Tibial artery (tissue), 4 donors: ENCODE measurements around the gene SCN2B.

Experiments
- DNase-seq, 2 donors: peaks; one replicate each; pipeline ENCODE4 v3.0.0-alpha.2; 2019
- H3K27ac ChIP-seq, 2 donors: fragments of 200-600 bp; sonication (generic) in 1 of 2; 1 replicate in 1 of 2; 2 replicates in 1 of 2; pipeline ENCODE4 v1.5.1; 2018 to 2019; ENCODE audit warnings: mild to moderate bottlenecking in 1 of 2
- H3K27me3 ChIP-seq, 2 donors: fragments of 200-600 bp; sonication (generic) in 1 of 2; one replicate each; pipeline versions ENCODE4 v1.5.1 to v1.6.0; 2016 to 2019
- H3K36me3 ChIP-seq, 3 donors: fragments of 200-600 bp; sonication (generic) in 2 of 3; one replicate each; pipeline ENCODE4 v1.5.1; 2016 to 2019; ENCODE audit warnings: mild to moderate bottlenecking in 2 of 3
- H3K4me1 ChIP-seq, 4 donors: fragments of 200-600 bp; sonication (generic) in 2 of 4; 1 replicate in 3 of 4; 2 replicates in 1 of 4; pipeline ENCODE4 v1.5.1; 2016 to 2019
- H3K4me3 ChIP-seq, 2 donors: fragments of 200-600 bp; sonication (generic) in 1 of 2; 1 replicate in 1 of 2; 2 replicates in 1 of 2; pipeline ENCODE4 v1.5.1; 2018 to 2019; ENCODE audit warnings: mild to moderate bottlenecking in 2 of 2
- H3K9me3 ChIP-seq, 3 donors: fragments of 200-600 bp; sonication (generic) in 1 of 3; one replicate each; pipeline ENCODE4 v1.5.1; 2016 to 2019
- intact Hi-C: fragments of 100-400 bp; cut with DNase I; formaldehyde crosslinking; loops from one replicate; pipeline ENCODE4 v1.15.0; 2023; ENCODE audit warnings: low total_unique reads
- TF ChIP-seq, protein P1 (sequence below), 2 experiments: fragments of 200-600 bp in 1 of 2; fragments of 450-650 bp in 1 of 2; IDR thresholded peaks; one replicate each; pipeline ENCODE4 v1.5.1; 2017 to 2019; ENCODE audit warnings: antibody characterized with exemption in 2 of 2, mild to moderate bottlenecking in 1 of 2, moderate library complexity in 1 of 2

The SCN2B gene

DNA sequence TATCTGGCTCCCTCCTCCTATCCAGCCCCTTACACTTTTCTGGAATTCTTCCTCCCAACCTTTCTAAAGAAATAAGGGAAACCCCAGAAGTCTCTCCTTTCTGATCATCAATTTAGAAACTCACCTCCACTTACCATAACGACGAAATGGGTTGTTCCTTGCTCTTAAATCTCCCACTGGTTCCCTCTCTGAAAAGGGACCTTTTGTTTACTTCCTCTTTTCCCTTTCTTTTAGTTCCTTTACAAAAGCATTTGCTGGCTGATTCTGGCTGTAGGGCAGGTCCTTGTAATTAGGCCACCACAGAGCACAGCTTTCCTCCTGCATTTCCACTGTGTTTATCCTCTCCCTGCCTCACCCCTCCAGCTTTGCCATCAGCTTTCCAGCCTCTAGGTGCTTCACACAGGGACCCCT lies 36.3 kb upstream of the SCN2B start:
- Histone ChIP-seq H3K36me3 (no peaks in the 10 kb centered on the region), H3K4me1 (no peaks in the 10 kb centered on the region), H3K4me3 (no peak overlapping the region), H3K9me3 (no peaks in the 10 kb centered on the region), H3K27me3 (peaks cover 0 to 28% of the 10 kb centered on the region in 2 donors), H3K27ac (no peak overlapping the region)
- intact Hi-C loops: no loop called here
- DNase-seq: peak in 1 of 2 donors; percentile 23
- TF ChIP-seq, protein P1, sequence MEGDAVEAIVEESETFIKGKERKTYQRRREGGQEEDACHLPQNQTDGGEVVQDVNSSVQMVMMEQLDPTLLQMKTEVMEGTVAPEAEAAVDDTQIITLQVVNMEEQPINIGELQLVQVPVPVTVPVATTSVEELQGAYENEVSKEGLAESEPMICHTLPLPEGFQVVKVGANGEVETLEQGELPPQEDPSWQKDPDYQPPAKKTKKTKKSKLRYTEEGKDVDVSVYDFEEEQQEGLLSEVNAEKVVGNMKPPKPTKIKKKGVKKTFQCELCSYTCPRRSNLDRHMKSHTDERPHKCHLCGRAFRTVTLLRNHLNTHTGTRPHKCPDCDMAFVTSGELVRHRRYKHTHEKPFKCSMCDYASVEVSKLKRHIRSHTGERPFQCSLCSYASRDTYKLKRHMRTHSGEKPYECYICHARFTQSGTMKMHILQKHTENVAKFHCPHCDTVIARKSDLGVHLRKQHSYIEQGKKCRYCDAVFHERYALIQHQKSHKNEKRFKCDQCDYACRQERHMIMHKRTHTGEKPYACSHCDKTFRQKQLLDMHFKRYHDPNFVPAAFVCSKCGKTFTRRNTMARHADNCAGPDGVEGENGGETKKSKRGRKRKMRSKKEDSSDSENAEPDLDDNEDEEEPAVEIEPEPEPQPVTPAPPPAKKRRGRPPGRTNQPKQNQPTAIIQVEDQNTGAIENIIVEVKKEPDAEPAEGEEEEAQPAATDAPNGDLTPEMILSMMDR (IDR thresholded peaks at IDR 0.05): no peak

DNA sequence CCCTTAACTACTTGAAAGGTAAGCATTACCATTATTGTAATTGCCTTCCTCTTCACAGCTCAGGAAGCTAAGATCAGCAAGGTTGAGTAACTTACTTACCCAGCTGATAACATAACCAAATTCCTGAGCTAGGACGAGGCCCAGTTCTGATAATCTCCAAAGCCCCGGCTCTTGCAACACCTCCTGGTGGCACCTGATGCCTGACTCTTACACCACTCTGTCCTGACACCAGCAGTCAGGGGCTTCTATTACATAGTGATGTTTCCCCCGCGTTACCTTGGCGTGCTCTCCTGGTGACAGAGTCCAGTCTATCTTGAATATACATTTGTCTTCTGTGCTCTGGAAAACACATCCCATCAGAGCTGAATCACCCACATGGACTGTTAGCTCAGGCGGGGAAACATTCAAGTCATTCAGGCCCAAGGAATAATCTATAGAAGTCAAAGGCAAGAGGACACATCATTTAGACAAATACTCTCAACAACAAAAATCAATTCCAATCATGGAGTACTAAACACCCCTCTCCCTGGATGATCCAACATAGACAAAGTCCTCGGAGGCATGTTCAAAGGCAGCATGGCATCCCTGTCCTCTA lies 35.8 kb upstream of the SCN2B start:
- TF ChIP-seq, protein P1 (IDR thresholded peaks at IDR 0.05): no peak
- DNase-seq: no peak
- H3K27ac ChIP-seq: no peak overlapping the region
- H3K27me3 ChIP-seq: peaks cover 0 to 31% of the 10 kb centered on the region in 2 donors
- no peaks in the 10 kb centered on the region for H3K4me1 ChIP-seq
- intact Hi-C loops: no loop called here
- no peak overlapping the region for H3K4me3 ChIP-seq
- H3K9me3 ChIP-seq: no peaks in the 10 kb centered on the region
- H3K36me3 ChIP-seq: no peaks in the 10 kb centered on the region

DNA sequence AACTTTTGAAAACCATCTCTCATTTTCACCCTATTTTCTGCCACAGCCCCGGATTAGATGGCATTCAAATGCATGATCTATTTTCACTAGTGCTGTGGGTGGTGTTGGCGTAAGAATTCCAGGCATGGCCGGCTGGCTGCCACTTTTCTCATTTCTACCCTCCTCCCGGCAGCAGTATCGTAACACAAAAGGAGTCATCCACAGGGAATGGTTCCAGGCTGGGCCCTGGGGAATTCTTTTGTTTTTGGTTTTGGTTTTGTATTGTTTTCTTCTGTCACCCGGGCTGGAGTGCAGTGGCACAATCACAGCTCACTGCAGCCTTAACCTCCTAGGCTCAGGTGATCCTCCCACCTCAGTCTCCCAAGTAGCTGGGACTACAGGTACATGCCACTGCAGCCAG lies 34.6 kb upstream of the SCN2B start:
- Histone ChIP-seq H3K4me1 (no peaks in the 10 kb centered on the region), H3K4me3 (no peak overlapping the region), H3K27ac (no peak overlapping the region), H3K27me3 (peaks cover 0 to 37% of the 10 kb centered on the region in 2 donors), H3K9me3 (no peaks in the 10 kb centered on the region), H3K36me3 (no peaks in the 10 kb centered on the region)
- TF ChIP-seq, protein P1 (IDR thresholded peaks at IDR 0.05): no peak
- DNase-seq: no peak
- intact Hi-C loops: no loop called here

DNA sequence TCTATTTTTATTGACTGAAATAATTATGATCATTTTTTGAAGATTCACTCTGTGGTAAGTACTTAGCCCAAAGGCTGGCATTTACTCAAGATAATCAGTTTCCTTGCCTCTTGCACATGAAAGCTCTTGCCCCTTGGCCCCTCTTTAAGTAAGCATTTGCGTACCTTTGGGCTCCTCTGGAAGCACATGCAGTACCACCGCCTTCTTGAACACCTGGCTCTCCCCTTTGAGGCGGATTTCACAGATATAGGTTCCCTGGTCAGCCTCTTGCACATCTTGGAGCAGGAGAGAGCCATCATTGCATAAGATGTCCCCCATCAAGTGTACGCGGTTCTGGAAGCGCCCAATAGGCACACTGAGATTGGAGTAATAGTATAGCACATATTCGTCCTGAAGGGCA lies 33.9 kb upstream of the SCN2B start:
- Histone ChIP-seq H3K9me3 (no peaks in the 10 kb centered on the region), H3K4me3 (no peak overlapping the region), H3K36me3 (no peaks in the 10 kb centered on the region), H3K4me1 (no peaks in the 10 kb centered on the region), H3K27ac (no peak overlapping the region), H3K27me3 (peaks cover 0 to 35% of the 10 kb centered on the region in 2 donors)
- TF ChIP-seq, protein P1 (IDR thresholded peaks at IDR 0.05): no peak
- intact Hi-C loops: no loop called here
- DNase-seq: no peak

DNA sequence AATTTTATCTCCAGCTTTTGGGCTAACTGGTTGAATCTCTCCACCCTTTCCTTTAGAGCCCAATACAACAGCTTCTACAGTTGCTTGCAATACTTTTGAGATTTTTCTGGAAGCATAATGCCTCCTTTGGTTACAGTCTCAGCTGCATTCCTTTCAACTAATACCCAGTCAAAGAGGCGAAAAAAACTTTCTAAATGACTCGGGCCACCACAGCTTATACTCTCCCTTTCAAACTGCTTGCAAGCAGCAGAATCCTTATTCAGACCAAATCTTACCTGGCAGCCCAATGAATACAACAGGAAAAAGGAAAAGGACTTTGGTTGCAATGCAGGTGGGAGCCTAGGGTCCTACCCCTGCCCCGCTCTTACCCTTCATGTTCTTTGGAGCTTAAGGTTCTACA lies 32.6 kb upstream of the SCN2B start:
- H3K27ac ChIP-seq: no peak overlapping the region
- no peaks in the 10 kb centered on the region for H3K9me3 ChIP-seq
- H3K4me3 ChIP-seq: no peak overlapping the region
- TF ChIP-seq, protein P1 (IDR thresholded peaks at IDR 0.05): no peak
- no peaks in the 10 kb centered on the region for H3K4me1 ChIP-seq
- intact Hi-C loops: no loop called here
- no peaks in the 10 kb centered on the region for H3K36me3 ChIP-seq
- peaks cover 0 to 39% of the 10 kb centered on the region in 2 donors for H3K27me3 ChIP-seq
- DNase-seq: no peak

DNA sequence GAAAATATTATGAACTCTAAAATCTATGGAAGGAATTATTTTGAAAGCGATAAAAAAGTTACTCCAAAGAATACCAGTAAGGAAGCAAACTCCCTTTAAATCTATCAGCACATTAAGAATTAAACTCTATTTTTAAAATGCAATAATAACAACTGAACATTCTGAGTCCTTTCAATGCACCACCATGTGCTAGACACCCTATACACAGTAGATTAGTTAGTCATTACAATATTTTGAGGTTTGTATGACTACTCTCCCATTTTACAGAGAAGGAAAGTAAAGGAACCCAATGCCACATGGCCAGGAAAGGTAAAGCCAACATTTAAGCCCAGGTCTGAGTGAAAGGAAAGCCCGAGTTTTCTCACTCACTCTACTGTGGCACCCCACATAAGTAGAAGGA lies 30.6 kb upstream of the SCN2B start:
- intact Hi-C loops: no loop called here
- DNase-seq: no peak
- Histone ChIP-seq H3K27me3 (peaks cover 0 to 34% of the 10 kb centered on the region in 2 donors), H3K9me3 (no peaks in the 10 kb centered on the region), H3K27ac (no peak overlapping the region), H3K4me1 (no peaks in the 10 kb centered on the region), H3K36me3 (no peaks in the 10 kb centered on the region), H3K4me3 (no peak overlapping the region)
- TF ChIP-seq, protein P1 (IDR thresholded peaks at IDR 0.05): no peak
